Smooth muscle cell (in vitro differentiated cells): ENCODE results near the gene FMR1NB. TPM values are rescaled to one million over a fixed set of nuclear protein-coding genes. Genes with fewer than 3 reads are reported as not detected.

Experiments
- DNase-seq: peaks from one replicate; lab custom pipeline; 2025; ENCODE audit not compliant: unreplicated experiment; lab: John Stamatoyannopoulos, UW
- H2AFZ ChIP-seq: fragments of 200-600 bp; sonication (generic); 2 replicates; pipeline ENCODE4 v1.6.0; 2016; ENCODE audit warnings: antibody characterized with exemption, low read depth, mild to moderate bottlenecking
- H3F3A ChIP-seq: fragments of 200-600 bp; sonication (generic); 2 replicates; pipeline ENCODE4 v1.6.0; 2017; ENCODE audit warnings: antibody characterized with exemption, low read depth
- H3K27ac ChIP-seq: fragments of 200-600 bp; sonication (generic); 2 replicates; pipeline ENCODE4 v1.5.1; 2016; ENCODE audit warnings: low read depth, mild to moderate bottlenecking
- H3K27me3 ChIP-seq: fragments of 200-600 bp; sonication (generic); 2 replicates; pipeline ENCODE4 v1.6.1; 2016; ENCODE audit warnings: low read depth, mild to moderate bottlenecking
- H3K36me3 ChIP-seq: fragments of 200-600 bp; sonication (generic); 2 replicates; pipeline ENCODE4 v1.5.1; 2016; ENCODE audit warnings: low read depth
- H3K4me1 ChIP-seq: fragments of 200-600 bp; sonication (generic); 2 replicates; pipeline ENCODE4 v1.5.1; 2016; ENCODE audit warnings: low read depth
- H3K4me2 ChIP-seq: fragments of 200-600 bp; sonication (generic); 2 replicates; pipeline ENCODE4 v1.6.0; 2016; ENCODE audit warnings: mild to moderate bottlenecking
- H3K4me3 ChIP-seq: fragments of 200-600 bp; sonication (generic); 2 replicates; pipeline ENCODE4 v1.5.1; 2016; ENCODE audit warnings: mild to moderate bottlenecking
- H3K79me2 ChIP-seq: fragments of 200-600 bp; sonication (generic); 2 replicates; pipeline ENCODE4 v1.6.0; 2016; ENCODE audit warnings: low read depth, mild to moderate bottlenecking
- H3K9ac ChIP-seq: fragments of 200-600 bp; sonication (generic); 2 replicates; pipeline ENCODE4 v1.6.0; 2016; ENCODE audit warnings: low read depth
- H3K9me3 ChIP-seq: fragments of 200-600 bp; sonication (generic); replicated peaks from 2 replicates; pipeline ENCODE4 v1.5.1; 2016; ENCODE audit warnings: low read depth
- H4K20me1 ChIP-seq: fragments of 200-600 bp; sonication (generic); 2 replicates; pipeline ENCODE4 v1.6.0; 2016; ENCODE audit warnings: low read depth
- WGBS: methylation state at CpG from one replicate; pipeline ENCODE4 v1.1.7; 2016; ENCODE audit warnings: low lambda C conversion rate; 5-methylcytosine and 5-hydroxymethylcytosine counted together
- polyA plus RNA-seq: library from polyadenylated mRNA; unstranded; fragments of >200 nt; fragmentation: Nextera tagmentation; extraction: Ambion mirVana; gene quantifications from 2 replicates; pipeline ENCODE4 v1.2.1, GENCODE V29; 2016
- total RNA-seq: library from RNA; depleted of rRNA; stranded (reverse); fragments of >200 nt; gene quantifications from 2 replicates; pipeline ENCODE4 v1.2.3, GENCODE V29; 2014
- TF ChIP-seq, protein P1 (sequence below): fragments of 200-600 bp; sonication (generic); IDR thresholded peaks from 2 replicates; pipeline ENCODE4 v1.5.1; 2017; ENCODE audit warnings: borderline replicate concordance, mild to moderate bottlenecking, antibody characterized with exemption; ENCODE audit not compliant: insufficient read depth, poor library complexity, severe bottlenecking

FMR1NB gene
- total and polyA plus RNA-seq, 2 experiments from 2014 or later, result not detected

DNA sequence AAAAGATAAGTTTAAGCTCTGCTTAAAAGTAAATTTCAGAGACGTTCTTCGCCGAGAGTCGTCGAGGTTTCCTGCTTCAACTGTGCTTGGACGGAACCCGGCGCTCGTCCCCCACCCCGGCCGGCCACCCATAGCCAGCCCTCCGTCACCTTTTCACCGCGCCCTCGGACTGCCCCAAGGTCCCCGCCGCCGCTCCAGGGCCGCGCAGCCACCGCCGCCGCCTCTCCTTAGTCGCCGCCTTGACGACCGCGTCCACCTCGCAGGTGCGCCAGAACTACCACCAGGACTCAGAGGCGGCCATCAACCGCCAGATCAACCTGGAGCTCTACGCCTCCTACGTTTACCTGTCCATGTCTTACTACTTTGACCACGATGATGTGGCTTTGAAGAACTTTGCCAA lies 70.8 kb downstream of the FMR1NB start:
- Histone ChIP-seq H3K4me1 (no peaks in the 10 kb centered on the region), H3K27me3 (no peaks in the 10 kb centered on the region), H3K79me2 (no peaks in the 10 kb centered on the region), H3K4me2 (no peak overlapping the region), H3F3A (no peaks in the 10 kb centered on the region), H4K20me1 (no peaks in the 10 kb centered on the region), H3K9ac (no peak overlapping the region), H3K9me3 (no peaks in the 10 kb centered on the region), H2AFZ (no peak overlapping the region), H3K36me3 (no peaks in the 10 kb centered on the region), H3K4me3 (no peak overlapping the region), H3K27ac (no peak overlapping the region)
- TF ChIP-seq, protein P1, sequence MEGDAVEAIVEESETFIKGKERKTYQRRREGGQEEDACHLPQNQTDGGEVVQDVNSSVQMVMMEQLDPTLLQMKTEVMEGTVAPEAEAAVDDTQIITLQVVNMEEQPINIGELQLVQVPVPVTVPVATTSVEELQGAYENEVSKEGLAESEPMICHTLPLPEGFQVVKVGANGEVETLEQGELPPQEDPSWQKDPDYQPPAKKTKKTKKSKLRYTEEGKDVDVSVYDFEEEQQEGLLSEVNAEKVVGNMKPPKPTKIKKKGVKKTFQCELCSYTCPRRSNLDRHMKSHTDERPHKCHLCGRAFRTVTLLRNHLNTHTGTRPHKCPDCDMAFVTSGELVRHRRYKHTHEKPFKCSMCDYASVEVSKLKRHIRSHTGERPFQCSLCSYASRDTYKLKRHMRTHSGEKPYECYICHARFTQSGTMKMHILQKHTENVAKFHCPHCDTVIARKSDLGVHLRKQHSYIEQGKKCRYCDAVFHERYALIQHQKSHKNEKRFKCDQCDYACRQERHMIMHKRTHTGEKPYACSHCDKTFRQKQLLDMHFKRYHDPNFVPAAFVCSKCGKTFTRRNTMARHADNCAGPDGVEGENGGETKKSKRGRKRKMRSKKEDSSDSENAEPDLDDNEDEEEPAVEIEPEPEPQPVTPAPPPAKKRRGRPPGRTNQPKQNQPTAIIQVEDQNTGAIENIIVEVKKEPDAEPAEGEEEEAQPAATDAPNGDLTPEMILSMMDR, result no peak
- DNase-seq, result no peak
- WGBS, result 94% methylated on average over 31 of the region's 35 CpGs

DNA sequence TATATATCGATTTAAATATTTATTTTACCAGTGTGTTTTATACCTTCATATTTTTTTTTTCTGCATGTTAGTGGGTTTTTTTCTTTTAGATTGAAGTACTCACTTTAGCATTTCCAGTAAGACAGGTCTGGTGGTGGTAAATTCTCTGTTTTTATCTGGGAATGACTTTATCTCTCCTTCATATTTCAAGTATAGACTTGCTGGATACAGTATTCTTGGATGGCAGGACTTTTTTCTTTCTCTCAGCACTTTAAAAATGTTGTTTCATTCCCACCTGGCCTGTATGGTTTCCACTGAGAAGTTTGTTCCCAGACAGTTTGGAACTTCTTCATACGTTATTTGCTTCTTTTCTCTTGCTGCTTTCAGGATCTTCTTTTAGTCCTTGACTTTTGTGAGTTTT lies 86.1 kb downstream of the FMR1NB start:
- Histone ChIP-seq H2AFZ (no peak overlapping the region), H3K27ac (no peak overlapping the region), H3K9me3 (no peaks in the 10 kb centered on the region), H3K27me3 (no peaks in the 10 kb centered on the region), H3K4me3 (no peak overlapping the region), H3F3A (no peaks in the 10 kb centered on the region), H3K79me2 (no peaks in the 10 kb centered on the region), H3K4me2 (no peak overlapping the region), H4K20me1 (no peaks in the 10 kb centered on the region), H3K4me1 (no peaks in the 10 kb centered on the region), H3K9ac (no peak overlapping the region), H3K36me3 (no peaks in the 10 kb centered on the region)
- TF ChIP-seq, protein P1, result no peak
- WGBS, result 85% methylated on average over 2 of the region's 2 CpGs
- no peak for DNase-seq

DNA sequence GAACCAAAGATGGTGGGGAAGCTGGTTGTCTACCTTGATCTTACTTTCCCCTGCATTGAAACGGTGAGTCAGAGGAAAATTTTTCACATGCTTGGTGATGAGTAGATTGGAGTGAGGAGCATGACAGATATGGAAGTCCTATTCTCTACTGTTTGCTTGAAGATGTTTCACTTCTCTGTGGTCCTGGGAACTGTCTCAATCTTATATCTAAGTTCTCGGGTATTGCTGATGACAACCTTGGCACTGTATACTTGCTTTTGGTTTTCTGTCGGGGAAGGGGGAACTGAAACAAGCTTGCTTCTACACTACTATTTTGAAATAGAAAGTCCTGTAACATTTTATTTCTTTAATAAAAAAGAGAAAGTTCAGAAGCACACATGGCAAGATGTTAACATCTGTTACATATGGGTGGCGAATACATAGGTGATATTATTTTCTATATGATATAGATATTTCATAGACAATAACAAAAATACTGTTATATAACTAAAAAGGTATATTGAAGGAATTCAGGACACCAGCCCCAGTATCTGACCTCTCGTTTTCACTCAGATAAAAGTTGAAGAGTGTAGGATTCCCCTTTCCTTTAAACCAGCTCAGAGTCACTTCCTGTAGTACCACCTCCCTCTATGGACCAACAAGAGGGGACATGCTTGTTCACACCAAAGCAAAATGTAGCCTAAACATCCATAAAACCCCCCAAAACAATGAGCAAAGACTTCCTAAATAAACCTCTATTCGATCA lies 88.8 kb downstream of the FMR1NB start:
- TF ChIP-seq, protein P1, result no peak
- no peaks in the 10 kb centered on the region for H4K20me1 ChIP-seq
- no peak overlapping the region for H2AFZ ChIP-seq
- H3K79me2 ChIP-seq, result no peaks in the 10 kb centered on the region
- H3F3A ChIP-seq, result no peaks in the 10 kb centered on the region
- no peaks in the 10 kb centered on the region for H3K9me3 ChIP-seq
- H3K4me2 ChIP-seq, result no peak overlapping the region
- H3K36me3 ChIP-seq, result no peaks in the 10 kb centered on the region
- H3K27ac ChIP-seq, result no peak overlapping the region
- no peak overlapping the region for H3K9ac ChIP-seq
- H3K27me3 ChIP-seq, result no peaks in the 10 kb centered on the region
- 77% methylated on average over 6 of the region's 6 CpGs for WGBS
- DNase-seq, result no peak
- H3K4me3 ChIP-seq, result no peak overlapping the region
- H3K4me1 ChIP-seq, result no peaks in the 10 kb centered on the region

DNA sequence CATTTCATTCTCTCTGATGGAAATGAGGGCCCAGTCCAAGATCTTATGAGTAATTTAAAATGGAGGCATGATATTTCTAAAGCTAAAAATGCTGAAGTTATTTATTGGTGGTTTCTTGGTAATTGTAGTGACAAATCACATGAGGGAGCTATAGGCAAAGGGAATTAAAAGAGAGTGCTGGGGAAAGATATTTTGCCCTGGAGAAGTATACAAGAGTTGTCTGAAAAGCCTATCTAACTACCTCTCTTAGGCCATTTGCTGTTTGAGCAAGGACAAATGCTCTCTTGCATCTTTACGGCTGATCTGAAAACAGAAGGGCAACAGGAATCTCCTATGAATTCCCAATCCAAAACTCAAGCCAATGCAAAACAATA lies 89.4 kb downstream of the FMR1NB start:
- Histone ChIP-seq H3K4me2 (no peak overlapping the region), H3K27me3 (no peaks in the 10 kb centered on the region), H3K79me2 (no peaks in the 10 kb centered on the region), H3F3A (no peaks in the 10 kb centered on the region), H3K4me3 (no peak overlapping the region), H3K27ac (no peak overlapping the region), H4K20me1 (no peaks in the 10 kb centered on the region), H2AFZ (no peak overlapping the region), H3K9ac (no peak overlapping the region), H3K9me3 (no peaks in the 10 kb centered on the region), H3K4me1 (no peaks in the 10 kb centered on the region), H3K36me3 (no peaks in the 10 kb centered on the region)
- TF ChIP-seq, protein P1, result no peak
- WGBS, result 73% methylated on average over 1 of the region's 1 CpG
- no peak for DNase-seq
